IMR-90 (cell line): ENCODE data around the gene RCOR3. TPM values are rescaled to one million over a fixed set of nuclear protein-coding genes. Genes with fewer than 3 reads are reported as not detected.

Experiments used
- ATAC-seq: fragments of 200-7000 bp; cut with Tn5 transposase; 2 replicates; pipeline ENCODE4 v1.9.1; 2020; ENCODE audit warnings: low read depth, mild to moderate bottlenecking, moderate library complexity
- BruUV-seq: library from RNA; stranded (reverse); fragments of 400-500 nt; replicated peaks from 2 replicates; lab custom pipeline; 2021; lab: Mats Ljungman, UMichigan
- CTCF ChIA-PET: fragments of 300-600 bp; formaldehyde crosslinking; extraction: SDS; loops from one replicate; lab custom pipeline; 2021; ENCODE audit warnings: antibody characterized with exemption; lab: Yijun Ruan, JAX
- POLR2A ChIA-PET: fragments of 300-600 bp; sonication (Branson Sonifier 250); formaldehyde crosslinking; loops from one replicate; lab custom pipeline; 2022; ENCODE audit warnings: antibody characterized with exemption; ENCODE audit not compliant: unreplicated experiment; lab: Charles Lee
- DNase-seq: peaks from one replicate; pipeline ENCODE4 v3.0.0; 2013
- H2AFZ ChIP-seq: replicated peaks from 2 replicates; pipeline ENCODE3; 2013; ENCODE audit warnings: low read length, mild to moderate bottlenecking; ENCODE audit not compliant: poor library complexity
- H2AK5ac ChIP-seq: 2 replicates; pipeline ENCODE4 v1.6.1; 2013; ENCODE audit warnings: low read depth, low read length, inconsistent platforms
- H2AK9ac ChIP-seq: replicated peaks from 2 replicates; pipeline ENCODE3; 2013; ENCODE audit warnings: mild to moderate bottlenecking, low read depth, low read length, moderate library complexity; ENCODE audit not compliant: poor library complexity
- H2BK120ac ChIP-seq: 2 replicates; pipeline ENCODE4 v1.6.1; 2013; ENCODE audit warnings: low read depth, low read length, inconsistent platforms
- H2BK15ac ChIP-seq: 3 replicates; pipeline ENCODE4 v1.6.1; 2013; ENCODE audit warnings: low read depth, low read length, inconsistent platforms
- H2BK20ac ChIP-seq: 2 replicates; pipeline ENCODE4 v1.6.1; 2013; ENCODE audit warnings: low read depth, mild to moderate bottlenecking, inconsistent platforms, low read length, moderate library complexity
- H2BK5ac ChIP-seq: 2 replicates; pipeline ENCODE4 v1.6.1; 2013; ENCODE audit warnings: mild to moderate bottlenecking, low read depth, low read length, inconsistent platforms; ENCODE audit not compliant: poor library complexity, severe bottlenecking
- H3K14ac ChIP-seq: replicated peaks from 2 replicates; pipeline ENCODE4 v1.6.1; 2013; ENCODE audit warnings: low read depth, low read length, inconsistent platforms
- H3K18ac ChIP-seq: 2 replicates; pipeline ENCODE4 v1.6.1; 2013; ENCODE audit warnings: low read depth, low read length, control low read depth
- H3K23ac ChIP-seq: 2 replicates; pipeline ENCODE4 v1.6.1; 2013; ENCODE audit warnings: low read depth, low read length, inconsistent platforms
- H3K27ac ChIP-seq: 2 replicates; pipeline ENCODE4 v1.5.1; 2013; ENCODE audit warnings: mild to moderate bottlenecking, control low read depth, low read length; ENCODE audit not compliant: insufficient read depth
- H3K27me3 ChIP-seq: 2 replicates; pipeline ENCODE4 v1.6.1; 2013; ENCODE audit warnings: low read length; ENCODE audit not compliant: control insufficient read depth, insufficient read depth
- H3K36me3 ChIP-seq: 2 replicates; pipeline ENCODE4 v1.6.1; 2013; ENCODE audit warnings: low read length, mixed read lengths; ENCODE audit not compliant: control insufficient read depth, insufficient read depth
- H3K4ac ChIP-seq: 2 replicates; pipeline ENCODE4 v1.6.1; 2013; ENCODE audit warnings: low read depth, low read length, inconsistent platforms
- H3K4me1 ChIP-seq: 2 replicates; pipeline ENCODE4 v1.6.1; 2013; ENCODE audit warnings: low read length, mixed read lengths; ENCODE audit not compliant: control insufficient read depth, insufficient read depth
- H3K4me2 ChIP-seq: 2 replicates; pipeline ENCODE4 v1.6.1; 2013; ENCODE audit warnings: low read depth, mild to moderate bottlenecking, control low read depth, low read length, moderate library complexity
- H3K4me3 ChIP-seq: 2 replicates; pipeline ENCODE4 v1.5.1; 2013; ENCODE audit warnings: low read depth, mild to moderate bottlenecking, control low read depth, low read length, moderate library complexity; ENCODE audit not compliant: insufficient read depth
- H3K56ac ChIP-seq: 2 replicates; pipeline ENCODE4 v1.6.1; 2013; ENCODE audit warnings: low read length, inconsistent platforms; ENCODE audit not compliant: insufficient read depth; ENCODE audit errors: extremely low read depth
- H3K79me1 ChIP-seq, 2 experiments: 2 replicates each; pipeline ENCODE4 v1.6.1; 2013; ENCODE audit warnings: low read length in 2 of 2, inconsistent platforms in 1 of 2, low read depth in 1 of 2
- H3K9ac ChIP-seq: 2 replicates; pipeline ENCODE4 v1.6.1; 2013; ENCODE audit warnings: low read depth, low read length, control low read depth
- H3K9me1 ChIP-seq: 2 replicates; pipeline ENCODE4 v1.6.1; 2013; ENCODE audit warnings: low read length, inconsistent platforms; ENCODE audit not compliant: insufficient read depth
- H3K9me3 ChIP-seq: 2 replicates; pipeline ENCODE4 v1.6.1; 2013; ENCODE audit warnings: low read length; ENCODE audit not compliant: control insufficient read depth, insufficient read depth
- H4K20me1 ChIP-seq: 2 replicates; pipeline ENCODE4 v1.6.1; 2013; ENCODE audit warnings: low read length, inconsistent platforms; ENCODE audit not compliant: insufficient read depth
- H4K5ac ChIP-seq: 2 replicates; pipeline ENCODE4 v1.6.1; 2013; ENCODE audit warnings: mild to moderate bottlenecking, low read depth, low read length, control low read depth
- H4K8ac ChIP-seq, 2 experiments: 2 replicates each; pipeline ENCODE4 v1.6.1; 2013; ENCODE audit warnings: low read depth in 2 of 2, low read length in 2 of 2, control low read depth in 1 of 2, inconsistent platforms in 1 of 2
- H4K91ac ChIP-seq: 2 replicates; pipeline ENCODE4 v1.6.1; 2013; ENCODE audit warnings: low read depth, low read length, inconsistent platforms; ENCODE audit not compliant: insufficient read depth
- CEBPB ChIP-seq: IDR thresholded peaks from 2 replicates; pipeline ENCODE4 v1.6.1; 2012; ENCODE audit warnings: low read depth, low read length, improper control_type of control experiment
- FOS ChIP-seq: fragments of 150-350 bp; IDR thresholded peaks from 2 replicates; pipeline ENCODE4 v1.6.1; 2016; ENCODE audit warnings: low read depth, low read length
- MAFK ChIP-seq: IDR thresholded peaks from 2 replicates; pipeline ENCODE4 v1.6.1; 2012; ENCODE audit warnings: low read depth, low read length, improper control_type of control experiment
- MAZ ChIP-seq: IDR thresholded peaks from 2 replicates; pipeline ENCODE4 v1.6.1; 2012; ENCODE audit warnings: low read depth, mild to moderate bottlenecking, low read length, improper control_type of control experiment, moderate library complexity, borderline replicate concordance
- RFX5 ChIP-seq: IDR thresholded peaks from 2 replicates; pipeline ENCODE4 v1.8.0; 2012; ENCODE audit warnings: low read depth, mild to moderate bottlenecking, low read length, moderate library complexity
- USF2 ChIP-seq: fragments of 150-350 bp; IDR thresholded peaks from 2 replicates; pipeline ENCODE4 v1.6.1; 2017; ENCODE audit warnings: mild to moderate bottlenecking, antibody characterized with exemption, low read length, low read depth
- WGBS, 2 experiments: methylation state at CpG; one replicate each; pipeline versions ENCODE4 v1.1.5 to v1.1.7; 2013; ENCODE audit warnings: missing lambda C conversion rate in 2 of 2; ENCODE audit not compliant: insufficient read length in 1 of 2; ENCODE audit errors: extremely low coverage in 2 of 2; 5-methylcytosine and 5-hydroxymethylcytosine counted together
- dilution Hi-C: fragments of 300-500 bp; cut with HindIII; formaldehyde crosslinking; loops from one replicate; pipeline ENCODE4 v1.14.3; 2018; ENCODE audit warnings: low sequenced_read_pairs; ENCODE audit not compliant: unreplicated experiment
- in situ Hi-C: fragments of 300-500 bp; cut with MboI; formaldehyde crosslinking; loops from 3 replicates; pipeline ENCODE4 v1.14.3; 2019; ENCODE audit warnings: low sequenced_read_pairs, inconsistent platforms, mixed read lengths
- intact Hi-C: fragments of 100-400 bp; cut with micrococcal nuclease; formaldehyde crosslinking; loops from 2 replicates; pipeline ENCODE4 v1.10.0; 2022
- polyA plus RNA-seq, 3 experiments: library from polyadenylated mRNA; depleted of rRNA; stranded (reverse); fragments of >200 nt; gene quantifications; 2 replicates each; pipeline ENCODE4 v1.2.3, GENCODE V29; 2012; ENCODE audit warnings: low replicate concordance in 1 of 3
- total RNA-seq: library from RNA; depleted of rRNA; stranded (reverse); fragments of >200 nt; gene quantifications from 2 replicates; pipeline ENCODE4 v1.2.3, GENCODE V29; 2012

The RCOR3 gene
- total and polyA plus RNA-seq, 2 of the 4 experiments (the other 2 are of a cell fraction), result 8.1 to 16.4 TPM

DNA sequence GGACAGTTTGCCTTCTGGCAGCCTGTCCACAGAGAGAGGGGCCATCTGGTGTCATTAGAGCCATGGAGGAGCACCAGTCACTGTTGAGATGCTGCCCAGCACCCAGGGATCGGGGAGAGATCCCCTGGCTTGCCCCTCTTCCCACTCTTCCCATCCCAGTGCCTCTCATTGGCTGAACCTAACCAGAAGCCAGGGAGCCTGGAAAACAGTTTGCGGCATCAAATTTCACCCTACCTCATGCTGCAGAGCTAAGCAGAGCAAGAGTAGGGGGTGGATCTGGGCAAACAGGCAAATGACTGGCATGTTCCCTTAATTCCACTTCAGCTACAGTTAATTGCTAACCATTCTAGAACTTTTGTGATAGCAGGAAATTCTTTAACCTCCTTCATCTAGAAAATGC lies 86.6 kb downstream of the RCOR3 start:
- Histone ChIP-seq H3K9me1 (peaks cover 11% of the 10 kb centered on the region; the same call in 1 of the 2 replicates), H2BK5ac (no peak overlapping the region), H3K4me2 (no peak overlapping the region), H2BK20ac (no peak overlapping the region), H4K8ac (no peak overlapping the region), H2BK120ac (no peak overlapping the region), H2AFZ (peak overlapping the region; percentile 56), H2AK5ac (no peak overlapping the region), H3K36me3 (no peaks in the 10 kb centered on the region), H3K27ac (no peak overlapping the region), H3K23ac (no peak overlapping the region), H3K4me1 (peaks cover 5% of the 10 kb centered on the region; the same call in 1 of the 2 replicates), H3K18ac (no peak overlapping the region), H3K4ac (no peak overlapping the region), H3K9me3 (no peaks in the 10 kb centered on the region), H4K5ac (no peak overlapping the region), H3K56ac (no peak overlapping the region), H3K4me3 (no peak overlapping the region), H3K27me3 (no peaks in the 10 kb centered on the region), H3K79me1 (peaks cover 40 to 62% of the 10 kb centered on the region in 2 experiments), H4K91ac (no peak overlapping the region), H3K14ac (no peak overlapping the region), H3K9ac (no peak overlapping the region), H4K20me1 (peaks cover 46% of the 10 kb centered on the region), H2BK15ac (no peak overlapping the region), H2AK9ac (no peak overlapping the region)
- WGBS, 2 experiments, result 60% methylated on average over 1 of the region's 2 CpGs; no CpG with 5 or more reads in 1 of the 2 experiments
- BruUV-seq, result no TSS peak
- peak; percentile 53 for DNase-seq
- intact Hi-C loops (no loop called here), in situ Hi-C loops (no loop called here), dilution Hi-C loops (no loop called here)
- TF ChIP-seq USF2 (no peak), MAFK (no peak), RFX5 (no peak), CEBPB (no peak), FOS (no peak), MAZ (no peak)
- CTCF ChIA-PET, result no interaction called here
- POLR2A ChIA-PET, result no interaction called here
- peak; percentile 83 for ATAC-seq
